Stimulated activated CD8-positive, alpha-beta memory T cell treated with anti-CD3 and anti-CD28 coated beads, Interleukin-15, amount 100 ng/mL, for 48 hours (primary cell): ENCODE measurements around the gene ETFA.

Source experiments
- DNase-seq, 2 donors: peaks; one replicate each; pipeline ENCODE4 v3.0.0-alpha.2; 2020; ENCODE audit warnings: low read depth in 2 of 2

ETFA gene

GRCh38 chr15:76176487-76177085 lies 134.7 kb downstream of the ETFA start:
- no peak for DNase-seq

GRCh38 chr15:76176059-76176458 lies 135.2 kb downstream of the ETFA start:
- no peak for DNase-seq

GRCh38 chr15:76175442-76175841 lies 135.8 kb downstream of the ETFA start:
- no peak for DNase-seq

- no peak for DNase-seq
These were observed 136.6 kb downstream of the ETFA start for GRCh38 chr15:76174654-76175053.

GRCh38 chr15:76173317-76173834 lies 137.9 kb downstream of the ETFA start:
- no peak for DNase-seq

GRCh38 chr15:76172782-76173181 lies 138.5 kb downstream of the ETFA start:
- DNase-seq = no peak

- no peak for DNase-seq
These were observed 141.1 kb downstream of the ETFA start for GRCh38 chr15:76169911-76170800.

GRCh38 chr15:76169018-76169417 lies 142.3 kb downstream of the ETFA start:
- no peak for DNase-seq

- DNase-seq = no peak
These were observed 142.9 kb downstream of the ETFA start for GRCh38 chr15:76168237-76168984.

GRCh38 chr15:76165951-76166350 lies 145.3 kb downstream of the ETFA start:
- no peak for DNase-seq
